Skin epidermis (tissue), 12 donors: Measurements from ENCODE around the gene ABLIM2.
"Not testable (repeated sequence)": the region's sequence is repeated elsewhere in the genome, so short reads cannot be mapped to it uniquely, and the experiment has no call there.

Experiments used
- H3K27ac ChIP-seq, 21 experiments: fragments of 200-600 bp; sonication (generic) in 11 of 21; one replicate each; pipeline ENCODE4 v1.5.0; 2020; ENCODE audit warnings: mild to moderate bottlenecking in 3 of 21, inconsistent platforms in 2 of 21, moderate library complexity in 2 of 21
- H3K4me3 ChIP-seq, 7 experiments: fragments of 200-600 bp; sonication (generic) in 2 of 7; one replicate each; pipeline ENCODE4 v1.5.0; 2020; ENCODE audit warnings: inconsistent platforms in 2 of 7, mild to moderate bottlenecking in 2 of 7, moderate library complexity in 1 of 7

The ABLIM2 gene

GRCh38 chr4:8147231-8147970 is 11.2 kb downstream of the ABLIM2 start:
- Histone ChIP-seq H3K27ac (no peak overlapping the region), H3K4me3 (no peak overlapping the region)

- Histone ChIP-seq H3K27ac (no peak overlapping the region), H3K4me3 (no peak overlapping the region)
These were observed 12.5 kb downstream of the ABLIM2 start for GRCh38 chr4:8146157-8146556.

- H3K27ac ChIP-seq = no peak overlapping the region
- no peak overlapping the region for H3K4me3 ChIP-seq
These were observed 14.3 kb downstream of the ABLIM2 start for GRCh38 chr4:8144359-8144758.

GRCh38 chr4:8143392-8144140 is 15.0 kb downstream of the ABLIM2 start:
- Histone ChIP-seq H3K27ac (no peak overlapping the region), H3K4me3 (no peak overlapping the region)

- H3K27ac ChIP-seq = no peak overlapping the region
- no peak overlapping the region for H3K4me3 ChIP-seq
These were observed 16.1 kb downstream of the ABLIM2 start for GRCh38 chr4:8142556-8142955.

GRCh38 chr4:8141935-8142334 is 16.7 kb downstream of the ABLIM2 start:
- no peak overlapping the region for H3K27ac ChIP-seq

GRCh38 chr4:8140915-8141314 is 17.7 kb downstream of the ABLIM2 start:
- Histone ChIP-seq H3K27ac (no peak overlapping the region), H3K4me3 (no peak overlapping the region)

More at GRCh38 chr4:8141935-8142334, 16.7 kb downstream of the ABLIM2 start:
- H3K4me3 ChIP-seq = no peak overlapping the region

GRCh38 chr4:8139726-8140125 is 18.9 kb downstream of the ABLIM2 start:
- not testable (repeated sequence) for H3K27ac ChIP-seq, H3K4me3 ChIP-seq

GRCh38 chr4:8136972-8137710 is 21.5 kb downstream of the ABLIM2 start:
- Histone ChIP-seq H3K27ac (no peak overlapping the region), H3K4me3 (no peak overlapping the region)

GRCh38 chr4:8136529-8136928 is 22.1 kb downstream of the ABLIM2 start:
- Histone ChIP-seq H3K4me3 (no peak overlapping the region), H3K27ac (no peak overlapping the region)

- no peak overlapping the region for H3K4me3 ChIP-seq
- H3K27ac ChIP-seq = no peak overlapping the region
These were observed 22.9 kb downstream of the ABLIM2 start for GRCh38 chr4:8135666-8136065.

GRCh38 chr4:8133897-8134563 is 24.6 kb downstream of the ABLIM2 start:
- H3K4me3 ChIP-seq = no peak overlapping the region
- H3K27ac ChIP-seq = no peak overlapping the region

GRCh38 chr4:8132947-8133705 is 25.5 kb downstream of the ABLIM2 start:
- Histone ChIP-seq H3K4me3 (no peak overlapping the region), H3K27ac (no peak overlapping the region)

- H3K27ac ChIP-seq = no peak overlapping the region
- no peak overlapping the region for H3K4me3 ChIP-seq
These were observed 26.2 kb downstream of the ABLIM2 start for GRCh38 chr4:8132400-8132799.

GRCh38 chr4:8131826-8132225 is 26.8 kb downstream of the ABLIM2 start:
- Histone ChIP-seq H3K4me3 (no peak overlapping the region), H3K27ac (no peak overlapping the region)

- Histone ChIP-seq H3K27ac (no peak overlapping the region), H3K4me3 (no peak overlapping the region)
These were observed 27.4 kb downstream of the ABLIM2 start for GRCh38 chr4:8131210-8131609.

- Histone ChIP-seq H3K4me3 (no peak overlapping the region), H3K27ac (no peak overlapping the region)
These were observed 28.1 kb downstream of the ABLIM2 start for GRCh38 chr4:8130346-8131066.

- no peak overlapping the region for H3K4me3 ChIP-seq
- no peak overlapping the region for H3K27ac ChIP-seq
These were observed 28.8 kb downstream of the ABLIM2 start for GRCh38 chr4:8129785-8130184.

GRCh38 chr4:8129136-8129535 is 29.5 kb downstream of the ABLIM2 start:
- H3K27ac ChIP-seq = no peak overlapping the region
- no peak overlapping the region for H3K4me3 ChIP-seq
